H9 (cell line): ENCODE results near the gene CYP17A1. TPM values are rescaled to one million over a fixed set of nuclear protein-coding genes. Genes with fewer than 3 reads are reported as not detected.

ENCODE experiments used
- DNase-seq: peaks from one replicate; pipeline ENCODE4 v3.0.0-alpha.2; 2017
- H2AFZ ChIP-seq: one replicate; pipeline ENCODE4 v1.6.1; 2013; ENCODE audit warnings: mild to moderate bottlenecking, low read length, control low read depth, moderate library complexity
- H2AK5ac ChIP-seq: 2 replicates; pipeline ENCODE4 v1.6.1; 2013; ENCODE audit warnings: low read length, control low read depth, mixed read lengths; ENCODE audit not compliant: insufficient read length
- H2BK120ac ChIP-seq: one replicate; pipeline ENCODE4 v1.6.1; 2013; ENCODE audit warnings: low read depth, mild to moderate bottlenecking, low read length, control low read depth, inconsistent platforms; ENCODE audit not compliant: poor library complexity, severe bottlenecking
- H2BK12ac ChIP-seq: 2 replicates; pipeline ENCODE4 v1.6.1; 2013; ENCODE audit warnings: low read length, control low read depth, mixed read lengths, low read depth; ENCODE audit not compliant: insufficient read length
- H2BK15ac ChIP-seq: 2 replicates; pipeline ENCODE4 v1.6.1; 2013; ENCODE audit warnings: low read depth, low read length, control low read depth
- H2BK20ac ChIP-seq: one replicate; pipeline ENCODE4 v1.6.1; 2013; ENCODE audit warnings: low read depth, mild to moderate bottlenecking, low read length, control low read depth, inconsistent platforms; ENCODE audit not compliant: poor library complexity, severe bottlenecking
- H2BK5ac ChIP-seq: 2 replicates; pipeline ENCODE4 v1.6.1; 2013; ENCODE audit warnings: low read length, control low read depth, mixed read lengths; ENCODE audit not compliant: insufficient read length
- H3K14ac ChIP-seq: 2 replicates; pipeline ENCODE4 v1.6.1; 2013; ENCODE audit warnings: low read length, control low read depth; ENCODE audit not compliant: insufficient read depth
- H3K18ac ChIP-seq: 2 replicates; pipeline ENCODE4 v1.6.1; 2013; ENCODE audit warnings: low read depth, mild to moderate bottlenecking, mixed read lengths, low read length, control low read depth; ENCODE audit not compliant: insufficient read length
- H3K23ac ChIP-seq: 2 replicates; pipeline ENCODE4 v1.6.1; 2013; ENCODE audit warnings: low read length, control low read depth, mixed read lengths, low read depth; ENCODE audit not compliant: insufficient read length
- H3K23me2 ChIP-seq: 2 replicates; pipeline ENCODE4 v1.6.1; 2013; ENCODE audit warnings: low read depth, mild to moderate bottlenecking, mixed read lengths, low read length, control low read depth; ENCODE audit not compliant: insufficient read length, poor library complexity, severe bottlenecking
- H3K27ac ChIP-seq: 2 replicates; pipeline ENCODE4 v1.5.1; 2013; ENCODE audit warnings: low read length, control low read depth, mixed read lengths, low read depth; ENCODE audit not compliant: insufficient read length
- H3K27me3 ChIP-seq: 2 replicates; pipeline ENCODE4 v1.6.1; 2013; ENCODE audit warnings: low read length, control low read depth, inconsistent platforms; ENCODE audit not compliant: insufficient read depth
- H3K4ac ChIP-seq: 2 replicates; pipeline ENCODE4 v1.6.1; 2013; ENCODE audit warnings: low read depth, mild to moderate bottlenecking, control low read depth, inconsistent platforms, low read length, moderate library complexity
- H3K4me1 ChIP-seq: 2 replicates; pipeline ENCODE4 v1.6.1; 2013; ENCODE audit warnings: low read length, control low read depth, inconsistent platforms; ENCODE audit not compliant: insufficient read depth
- H3K4me2 ChIP-seq: 2 replicates; pipeline ENCODE4 v1.6.1; 2013; ENCODE audit warnings: low read length, control low read depth, mixed read lengths; ENCODE audit not compliant: insufficient read length, insufficient read depth
- H3K56ac ChIP-seq: 2 replicates; pipeline ENCODE4 v1.6.1; 2013; ENCODE audit warnings: low read depth, mild to moderate bottlenecking, mixed read lengths, low read length, control low read depth; ENCODE audit not compliant: insufficient read length
- H3K79me1 ChIP-seq: 2 replicates; pipeline ENCODE4 v1.6.1; 2013; ENCODE audit warnings: low read depth, mild to moderate bottlenecking, moderate library complexity, low read length, control low read depth, inconsistent platforms; ENCODE audit not compliant: insufficient read depth, poor library complexity, severe bottlenecking
- H3K79me2 ChIP-seq: 2 replicates; pipeline ENCODE4 v1.6.1; 2013; ENCODE audit warnings: low read length, control low read depth, inconsistent platforms; ENCODE audit not compliant: insufficient read depth
- H3K9ac ChIP-seq: 2 replicates; pipeline ENCODE4 v1.6.1; 2013; ENCODE audit warnings: low read length, control low read depth, mixed read lengths; ENCODE audit not compliant: insufficient read length; ENCODE audit errors: extremely low read depth
- H3K9me3 ChIP-seq: one replicate; pipeline ENCODE4 v1.6.1; 2013; ENCODE audit warnings: low read depth, low read length, inconsistent platforms; ENCODE audit not compliant: control insufficient read depth
- H3T11ph ChIP-seq: one replicate; pipeline ENCODE4 v1.6.1; 2013; ENCODE audit warnings: mild to moderate bottlenecking, low read length, control low read depth, inconsistent platforms
- H4K20me1 ChIP-seq: one replicate; pipeline ENCODE4 v1.6.1; 2013; ENCODE audit not compliant: control insufficient read depth, insufficient read length, insufficient read depth
- H4K5ac ChIP-seq: 2 replicates; pipeline ENCODE4 v1.6.1; 2013; ENCODE audit warnings: low read depth, mild to moderate bottlenecking, mixed read lengths, low read length, control low read depth; ENCODE audit not compliant: insufficient read length
- H4K8ac ChIP-seq: replicated peaks from 2 replicates; pipeline ENCODE4 v1.6.1; 2013; ENCODE audit warnings: low read length, control low read depth, mixed read lengths, low read depth; ENCODE audit not compliant: insufficient read length
- H4K91ac ChIP-seq: 2 replicates; pipeline ENCODE4 v1.6.1; 2013; ENCODE audit warnings: low read depth, mild to moderate bottlenecking, moderate library complexity, mixed read lengths, low read length, control low read depth; ENCODE audit not compliant: insufficient read length
- H3K27ac Mint-ChIP-seq, 3 experiments: 2 replicates in 2 of 3; 3 replicates in 1 of 3; pipeline ENCODE4 v1.8.0; 2020 to 2021; ENCODE audit warnings: mixed read lengths in 3 of 3, mild to moderate bottlenecking in 1 of 3, moderate library complexity in 1 of 3
- H3K27me3 Mint-ChIP-seq: 2 replicates; pipeline ENCODE4 v1.8.0; 2021; ENCODE audit warnings: low read depth, mild to moderate bottlenecking, moderate library complexity, mixed read lengths
- H3K36me3 Mint-ChIP-seq, 3 experiments: 2 replicates in 2 of 3; 3 replicates in 1 of 3; pipeline ENCODE4 v1.8.0; 2020 to 2021; ENCODE audit warnings: low read depth in 3 of 3, mixed read lengths in 3 of 3; ENCODE audit not compliant: insufficient read depth in 1 of 3
- H3K4me1 Mint-ChIP-seq, 2 experiments: 2 replicates each; pipeline ENCODE4 v1.8.0; 2020; ENCODE audit warnings: mixed read lengths in 2 of 2
- H3K4me3 Mint-ChIP-seq, 2 experiments: 2 replicates in 1 of 2; 3 replicates in 1 of 2; pipeline ENCODE4 v1.8.0; 2020 to 2021; ENCODE audit warnings: mild to moderate bottlenecking in 2 of 2, mixed read lengths in 2 of 2, moderate library complexity in 1 of 2
- H3K9me3 Mint-ChIP-seq, 2 experiments: 2 replicates in 1 of 2; 3 replicates in 1 of 2; pipeline ENCODE4 v1.8.0; 2020; ENCODE audit warnings: mild to moderate bottlenecking in 2 of 2, mixed read lengths in 2 of 2, moderate library complexity in 1 of 2
- WGBS: extraction: QIAGEN DNeasy Blood & Tissue Kit; methylation state at CpG from one replicate; pipeline ENCODE4 v1.1.7; 2013; ENCODE audit warnings: missing lambda C conversion rate, low lambda C conversion rate, mixed read lengths; ENCODE audit not compliant: insufficient read length; ENCODE audit errors: extremely low coverage; 5-methylcytosine and 5-hydroxymethylcytosine counted together
- total RNA-seq: library from RNA; stranded (reverse); gene quantifications from 2 replicates; pipeline ENCODE4 v1.2.1, GENCODE V29; 2021
- TF ChIP-seq, protein P1 (sequence below): fragments of 200-600 bp; sonication (generic); conservative IDR thresholded peaks from 3 replicates; pipeline ENCODE4 v1.8.0; 2021; ENCODE audit warnings: antibody characterized with exemption, mild to moderate bottlenecking

Gene CYP17A1
- total RNA-seq, 1 experiment from 2014 or later, result not detected

DNA sequence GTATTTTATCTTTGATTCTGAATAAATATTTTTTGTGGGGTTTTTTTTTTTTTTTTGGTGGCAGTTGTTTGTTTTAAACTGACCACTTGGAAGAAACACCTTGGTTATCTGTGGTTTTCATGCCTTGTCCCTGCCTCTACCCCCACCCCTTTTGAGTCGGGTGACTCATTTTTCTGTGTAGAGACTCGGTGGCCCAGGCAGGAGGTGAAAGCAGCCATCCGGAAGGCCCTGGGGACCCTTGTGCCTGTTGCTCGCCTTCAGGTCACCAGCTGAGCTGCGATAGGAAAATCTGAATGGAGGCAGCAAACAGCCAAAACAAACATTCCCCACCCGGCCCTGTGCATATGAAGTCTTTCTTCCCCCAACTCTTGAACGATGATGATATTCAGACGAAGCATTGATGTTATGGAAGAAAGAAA is 22.8 kb downstream of the CYP17A1 start:
- Histone ChIP-seq H3T11ph (no peak overlapping the region), H3K23me2 (no peaks in the 10 kb centered on the region), H2AFZ (no peak overlapping the region), H3K9ac (no peak overlapping the region), H4K91ac (no peak overlapping the region), H3K79me1 (no peaks in the 10 kb centered on the region), H4K20me1 (no peaks in the 10 kb centered on the region), H2BK5ac (no peak overlapping the region), H3K4me2 (no peak overlapping the region), H3K79me2 (no peaks in the 10 kb centered on the region), H3K27ac (no peak overlapping the region), H3K56ac (no peak overlapping the region), H2BK12ac (no peak overlapping the region), H3K4ac (no peak overlapping the region), H3K14ac (no peak overlapping the region; the same call in 1 of the 2 replicates), H2BK20ac (no peak overlapping the region), H3K27me3 (no peaks in the 10 kb centered on the region), H3K9me3 (no peaks in the 10 kb centered on the region), H2BK120ac (no peak overlapping the region), H3K18ac (no peak overlapping the region), H4K5ac (no peak overlapping the region), H4K8ac (no peak overlapping the region), H3K4me1 (peaks cover 6% of the 10 kb centered on the region), H2BK15ac (no peak overlapping the region), H3K23ac (no peak overlapping the region), H2AK5ac (no peak overlapping the region)
- Mint-ChIP-seq H3K9me3 (no peaks in the 10 kb centered on the region), H3K36me3 (peaks cover 0 to 31% (median 17%) of the 10 kb centered on the region in 3 experiments; a peak in 5 of 7 replicates), H3K4me1 (peaks cover 14 to 19% of the 10 kb centered on the region in 2 experiments), H3K27ac (no peak overlapping the region), H3K4me3 (no peak overlapping the region), H3K27me3 (no peaks in the 10 kb centered on the region)
- TF ChIP-seq, protein P1, sequence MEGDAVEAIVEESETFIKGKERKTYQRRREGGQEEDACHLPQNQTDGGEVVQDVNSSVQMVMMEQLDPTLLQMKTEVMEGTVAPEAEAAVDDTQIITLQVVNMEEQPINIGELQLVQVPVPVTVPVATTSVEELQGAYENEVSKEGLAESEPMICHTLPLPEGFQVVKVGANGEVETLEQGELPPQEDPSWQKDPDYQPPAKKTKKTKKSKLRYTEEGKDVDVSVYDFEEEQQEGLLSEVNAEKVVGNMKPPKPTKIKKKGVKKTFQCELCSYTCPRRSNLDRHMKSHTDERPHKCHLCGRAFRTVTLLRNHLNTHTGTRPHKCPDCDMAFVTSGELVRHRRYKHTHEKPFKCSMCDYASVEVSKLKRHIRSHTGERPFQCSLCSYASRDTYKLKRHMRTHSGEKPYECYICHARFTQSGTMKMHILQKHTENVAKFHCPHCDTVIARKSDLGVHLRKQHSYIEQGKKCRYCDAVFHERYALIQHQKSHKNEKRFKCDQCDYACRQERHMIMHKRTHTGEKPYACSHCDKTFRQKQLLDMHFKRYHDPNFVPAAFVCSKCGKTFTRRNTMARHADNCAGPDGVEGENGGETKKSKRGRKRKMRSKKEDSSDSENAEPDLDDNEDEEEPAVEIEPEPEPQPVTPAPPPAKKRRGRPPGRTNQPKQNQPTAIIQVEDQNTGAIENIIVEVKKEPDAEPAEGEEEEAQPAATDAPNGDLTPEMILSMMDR, result no peak
- DNase-seq, result no peak
- WGBS, result no CpG with 5 or more reads among the region's 8 CpGs
